Measurements from ENCODE around the gene KRTAP10-5. TPM values are rescaled to one million over a fixed set of nuclear protein-coding genes. Genes with fewer than 3 reads are reported as not detected.
"Not testable (repeated sequence)": the region's sequence is repeated elsewhere in the genome, so short reads cannot be mapped to it uniquely, and the experiment has no call there.

Gene KRTAP10-5
- polyA plus RNA-seq, 2 of the 4 experiments (the other 2 are of a cell fraction) = not detected

DNA sequence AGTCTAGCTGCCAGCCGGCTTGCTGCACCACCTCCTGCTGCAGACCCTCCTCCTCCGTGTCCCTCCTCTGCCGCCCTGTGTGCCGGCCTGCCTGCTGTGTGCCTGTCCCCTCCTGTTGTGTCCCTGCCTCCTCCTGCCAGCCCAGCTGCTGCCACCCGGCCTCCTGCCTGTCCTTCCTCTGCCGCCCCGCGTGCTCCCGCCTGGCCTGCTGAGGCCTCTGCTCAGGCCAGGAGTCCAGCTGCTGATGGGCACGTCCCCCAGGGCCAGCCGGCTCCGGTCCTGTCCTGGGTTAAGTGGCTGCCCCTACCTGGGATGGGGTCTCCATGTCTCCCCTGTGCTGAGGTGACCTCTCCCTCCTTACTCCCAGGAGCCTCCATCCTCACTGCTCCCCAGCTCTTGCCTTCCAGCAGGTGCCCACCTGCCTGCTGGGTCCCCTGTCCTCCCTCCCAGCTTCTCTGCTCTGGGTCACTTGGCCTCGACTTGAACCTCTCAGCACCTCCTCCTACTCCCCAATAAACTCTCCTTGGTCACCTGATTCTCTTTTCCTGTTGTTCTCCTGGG lies 32.3 kb upstream of the KRTAP10-5 start:
- ATAC-seq (no peak), FAIRE-seq (no peak), DNase-seq (ENCODE audit: low read depth in 1 of 2, low spot score in 1 of 2) (no peak)
- Histone ChIP-seq H3K4me3 (no peak overlapping the region), H3K27ac (no peak overlapping the region), H3K4me2 (no peak overlapping the region), H3K4me1 (no peaks in the 10 kb centered on the region), H3K9me3 (peaks cover 5% of the 10 kb centered on the region; the same call in 1 of the 3 replicates)
- WGBS (ENCODE audit: missing lambda C conversion rate) = 24% methylated on average over 5 of the region's 13 CpGs
- CTCF ChIA-PET = no interaction called here
- TF ChIP-seq FOXS1 (CRISPR knock-in tag; IDR thresholded peaks at IDR 0.05) (no peak), ZFP36 (IDR thresholded peaks at IDR 0.05; ENCODE audit: borderline replicate concordance, partially characterized antibody) (no peak), NPAS2 (CRISPR knock-in tag; IDR thresholded peaks at IDR 0.05; ENCODE audit: borderline replicate concordance) (no peak)
- POLR2A ChIA-PET = no interaction called here

DNA sequence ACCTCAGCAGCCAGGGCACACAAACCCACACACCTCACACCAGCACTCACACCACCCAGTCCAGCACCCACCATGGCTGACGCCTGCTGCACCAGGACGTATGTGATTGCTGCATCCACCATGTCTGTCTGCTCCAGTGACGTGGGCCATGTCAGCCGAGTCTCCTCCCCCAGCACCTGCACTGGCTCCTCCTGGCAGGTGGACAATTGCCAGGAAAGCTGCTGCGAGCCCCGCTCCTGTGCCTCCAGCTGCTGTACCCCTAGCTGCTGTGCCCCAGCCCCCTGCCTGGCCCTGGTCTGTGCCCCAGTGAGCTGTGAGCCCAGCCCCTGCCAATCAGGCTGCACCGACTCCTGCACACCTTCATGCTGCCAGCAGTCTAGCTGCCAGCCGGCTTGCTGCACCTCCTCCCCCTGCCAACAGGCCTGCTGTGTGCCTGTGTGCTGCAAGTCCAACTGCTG lies 31.7 kb upstream of the KRTAP10-5 start, which contains the start of gene KRTAP10-8:
Gene KRTAP10-8, plus strand, starts transcription at position 51 of the 458 bp plus-strand sequence. Its CDS starts 22 bp downstream, at position 73.
- CTCF ChIA-PET = no interaction called here
- TF ChIP-seq NR3C1 (IDR thresholded peaks at IDR 0.05) (no peak), KDM5A (IDR thresholded peaks at IDR 0.05) (no peak), HEYL (CRISPR knock-in tag; IDR thresholded peaks at IDR 0.05) (no peak), FOXS1 (CRISPR knock-in tag; IDR thresholded peaks at IDR 0.05) (no peak), SREBF2 (IDR thresholded peaks at IDR 0.05) (no peak), RFX5 (IDR thresholded peaks at IDR 0.05) (no peak), CBX2 (IDR thresholded peaks at IDR 0.05; ENCODE audit: borderline replicate concordance, low read depth) (no peak), MAX (IDR thresholded peaks at IDR 0.05) (no peak)
- no peak for FAIRE-seq
- ATAC-seq = no peak
- Histone ChIP-seq H3K4me1 (no peaks in the 10 kb centered on the region), H3K4me3 (no peak within 1 kb of the TSS), H3K4me2 (no peak within 1 kb of the TSS), H3K27ac (no peak within 1 kb of the TSS), H3K9me3 (peaks cover 5% of the 10 kb centered on the region; the same call in 1 of the 3 replicates)
- no peak for DNase-seq (ENCODE audit: low read depth in 1 of 2, low spot score in 1 of 2)
- WGBS (ENCODE audit: missing lambda C conversion rate) = 50% methylated on average over 2 of the region's 8 CpGs
- POLR2A ChIA-PET = no interaction called here

DNA sequence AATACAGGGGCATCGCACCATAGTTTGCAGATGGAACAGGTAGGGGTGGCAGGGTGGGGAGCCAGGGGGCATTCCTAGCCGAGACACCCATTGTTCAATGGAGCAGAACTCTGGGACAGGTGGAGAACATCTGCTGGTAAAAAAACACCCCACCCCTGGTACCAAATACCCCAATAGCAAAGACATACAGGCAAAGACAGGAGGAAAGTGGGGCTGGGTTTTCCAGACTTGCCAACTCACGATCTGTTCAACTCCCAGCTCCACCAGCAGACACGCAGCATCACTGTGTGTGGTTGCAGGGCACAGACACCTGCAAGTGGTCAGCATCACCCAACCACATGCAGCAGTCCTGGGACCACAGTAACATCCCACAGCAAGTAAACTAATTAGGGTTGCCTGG lies 31.1 kb upstream of the KRTAP10-5 start:
- no peak for DNase-seq (ENCODE audit: low read depth in 1 of 2, low spot score in 1 of 2)
- H3K4me3 ChIP-seq = no peak overlapping the region
- ATAC-seq = no peak
- TF ChIP-seq RNF2 (IDR thresholded peaks at IDR 0.05; ENCODE audit: borderline replicate concordance, low read depth) (no peak), MAFK (IDR thresholded peaks at IDR 0.05; ENCODE audit: partially characterized antibody) (no peak), E2F6 (IDR thresholded peaks at IDR 0.05; ENCODE audit: borderline replicate concordance, low read depth) (no peak), RAD21 (conservative IDR thresholded peaks at IDR 0.05 in 1 of 2, IDR thresholded peaks at IDR 0.05 in 1 of 2) (no peak)
- WGBS (ENCODE audit: missing lambda C conversion rate) = 21% methylated on average over 4 of the region's 4 CpGs
- ChIA-PET CTCF (no interaction called here), POLR2A (no interaction called here)
- H3K9me3 ChIP-seq = peaks cover 5% of the 10 kb centered on the region; the same call in 1 of the 3 replicates
- no peak for FAIRE-seq
- H3K4me2 ChIP-seq = no peak overlapping the region
- H3K4me1 ChIP-seq = no peaks in the 10 kb centered on the region
- H3K27ac ChIP-seq = no peak overlapping the region

- POLR2A ChIA-PET; H3K4me3 ChIP-seq; H3K4me2 ChIP-seq; ATAC-seq; H3K4me1 ChIP-seq; H3K27ac ChIP-seq; CTCF ChIA-PET; FAIRE-seq; DNase-seq (ENCODE audit: low read depth in 1 of 2, low spot score in 1 of 2); H3K9me3 ChIP-seq: not testable (repeated sequence)
- 29% methylated on average over 7 of the region's 7 CpGs for WGBS (ENCODE audit: missing lambda C conversion rate)
These were observed 29.9 kb upstream of the KRTAP10-5 start for GRCh38 chr21:44610157-44610843.

GRCh38 chr21:44609193-44609592 lies 28.8 kb upstream of the KRTAP10-5 start:
- TF ChIP-seq KDM5A (IDR thresholded peaks at IDR 0.05) (no peak), NR3C1 (IDR thresholded peaks at IDR 0.05) (no peak), TP53 (CRISPR knock-in tag; IDR thresholded peaks at IDR 0.05) (no peak), HOXB5 (CRISPR knock-in tag; IDR thresholded peaks at IDR 0.05) (no peak), ZSCAN20 (CRISPR knock-in tag; IDR thresholded peaks at IDR 0.05) (no peak), GATA3 (IDR thresholded peaks at IDR 0.05; ENCODE audit: borderline replicate concordance) (no peak), ZNF302 (CRISPR knock-in tag; IDR thresholded peaks at IDR 0.05) (no peak), USF2 (IDR thresholded peaks at IDR 0.05) (no peak), MAZ (IDR thresholded peaks at IDR 0.05; ENCODE audit: borderline replicate concordance, low read depth, low read length) (no peak), FOXS1 (CRISPR knock-in tag; IDR thresholded peaks at IDR 0.05) (no peak), CTCF (IDR thresholded peaks at IDR 0.05) (no peak), KDM1A (IDR thresholded peaks at IDR 0.05; ENCODE audit: low read depth) (no peak)
- H3K4me1 ChIP-seq = no peaks in the 10 kb centered on the region
- no peak overlapping the region for H3K27ac ChIP-seq
- ChIA-PET POLR2A (no interaction called here), CTCF (no interaction called here)
- peaks cover 5% of the 10 kb centered on the region; the same call in 1 of the 3 replicates for H3K9me3 ChIP-seq
- FAIRE-seq (no peak), ATAC-seq (no peak), DNase-seq (ENCODE audit: low read depth in 1 of 2, low spot score in 1 of 2) (no peak)
- no peak overlapping the region for H3K4me3 ChIP-seq
- H3K4me2 ChIP-seq = no peak overlapping the region
